HG03457 (cell line): ENCODE data around the gene ZMIZ1.
A peak's percentile ranks its signal among the peaks of the same experiment; 100 is the strongest.

Experiments used
- ATAC-seq: cut with Tn5 transposase; IDR thresholded peaks from one replicate; pipeline ENCODE4 v1.9.1; 2021; ENCODE audit warnings: moderate number of reproducible peaks; ENCODE audit not compliant: unreplicated experiment

Gene ZMIZ1

DNA sequence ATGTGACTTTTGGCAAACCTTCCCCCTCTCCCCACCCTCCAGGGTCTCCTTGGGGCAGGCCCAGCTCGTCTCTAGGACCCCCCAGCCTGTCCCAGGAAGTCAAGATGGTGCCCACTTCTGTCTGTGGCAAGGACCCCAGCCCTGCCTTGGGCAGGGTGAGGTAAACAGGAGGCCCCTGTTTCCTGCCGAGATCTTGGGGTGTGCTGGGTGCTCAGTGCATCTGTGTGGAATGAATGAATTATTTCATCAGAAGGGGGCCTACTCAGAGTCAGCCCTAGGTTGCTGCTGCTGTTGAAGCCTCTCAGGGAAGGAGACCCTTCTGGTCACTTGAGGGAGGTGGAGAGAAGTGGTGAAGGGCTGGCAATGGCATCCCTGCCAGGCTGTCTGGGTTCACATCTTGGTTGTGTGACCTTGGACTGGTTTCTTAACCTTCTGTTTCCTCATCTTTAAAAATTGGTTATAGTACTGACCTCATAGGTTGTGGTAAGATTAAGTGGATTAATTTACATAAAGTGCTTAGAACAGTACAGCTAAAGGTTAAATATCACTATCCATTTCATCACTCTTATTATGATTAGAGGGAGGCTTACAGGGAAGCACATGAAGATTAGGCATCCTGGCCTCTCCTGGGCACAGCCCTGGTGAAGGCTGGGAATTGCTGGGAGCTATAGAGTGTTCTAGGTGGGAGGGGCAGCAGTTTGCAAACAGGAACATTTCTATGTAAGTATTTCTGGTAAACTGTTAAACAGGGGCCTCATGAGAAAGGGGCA is 67.7 kb downstream of the ZMIZ1 start:
- ATAC-seq: no peak

DNA sequence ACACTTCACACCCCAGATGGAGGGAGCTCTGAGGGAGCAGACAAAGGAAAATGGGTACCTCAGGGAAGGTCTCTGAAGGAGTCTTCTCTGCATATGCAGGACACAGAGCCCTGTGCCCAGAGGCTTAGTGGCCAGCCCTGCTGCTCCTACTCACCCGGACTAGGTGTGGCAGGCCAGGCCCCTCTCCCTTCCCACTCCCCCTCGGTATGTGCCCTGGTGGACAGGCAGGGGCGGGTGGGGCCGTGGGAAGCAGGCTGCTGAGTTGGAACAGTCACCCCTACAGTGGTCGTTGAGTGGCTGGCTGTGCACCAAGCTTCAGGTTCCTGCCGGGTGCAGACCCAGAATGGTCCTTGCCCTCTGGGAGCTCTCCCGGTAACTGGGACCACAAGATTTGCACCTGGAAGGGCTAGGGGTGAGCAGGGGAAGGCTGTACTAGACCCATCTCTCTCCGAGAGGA is 68.6 kb downstream of the ZMIZ1 start:
- ATAC-seq: peak; percentile 6

DNA sequence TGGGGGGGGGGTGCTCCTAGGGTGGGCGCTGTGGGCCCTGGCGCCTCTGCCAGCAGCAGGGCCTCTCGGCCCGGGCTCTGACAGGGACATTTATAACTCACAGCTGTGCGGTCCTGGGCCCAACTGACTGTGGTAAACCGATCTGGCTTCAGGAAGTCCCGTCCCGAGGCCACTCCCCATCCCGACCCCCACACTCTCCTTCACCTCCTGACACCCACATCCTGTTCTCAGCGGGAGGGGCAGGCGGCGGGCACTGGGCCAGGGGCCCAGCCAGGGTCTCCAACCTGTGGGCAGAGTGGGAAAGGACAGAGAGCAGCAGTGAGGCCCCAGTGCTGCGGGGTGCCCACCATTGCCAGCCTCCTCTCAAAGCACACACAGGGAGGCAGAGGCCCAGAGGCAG is 69.1 kb downstream of the ZMIZ1 start:
- peak; percentile 81 for ATAC-seq

DNA sequence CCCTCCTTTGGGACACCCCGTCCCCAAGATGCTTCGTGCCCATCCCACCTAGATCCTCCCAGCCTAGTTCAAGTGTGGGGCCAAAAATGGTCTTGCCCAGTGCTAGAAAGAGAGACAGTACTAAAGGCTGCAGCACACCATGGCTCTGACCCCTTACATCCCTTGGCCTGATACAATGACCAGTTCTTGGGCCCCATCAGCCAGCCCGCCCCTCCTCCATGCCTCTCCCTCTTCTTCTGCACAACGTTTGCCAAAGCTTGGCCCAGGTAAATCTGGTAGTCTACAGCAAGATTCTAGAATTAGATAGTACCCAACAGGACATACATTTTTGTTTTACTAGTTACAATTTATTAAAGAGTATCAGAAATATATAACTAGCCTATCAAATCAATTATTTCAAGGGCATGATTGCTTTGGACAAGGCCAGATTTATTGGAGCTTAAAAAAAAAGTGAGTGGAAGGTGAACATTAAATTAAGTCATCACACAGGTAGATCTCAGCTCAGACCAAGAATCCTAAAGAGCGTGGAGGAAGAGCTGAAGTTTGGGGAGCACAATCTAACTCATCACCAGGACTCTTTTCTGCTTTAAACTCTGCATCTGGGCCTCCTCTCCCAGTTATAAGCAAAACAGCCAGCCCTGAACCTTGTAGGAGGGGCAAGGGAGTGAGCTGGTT is 69.8 kb downstream of the ZMIZ1 start:
- no peak for ATAC-seq

DNA sequence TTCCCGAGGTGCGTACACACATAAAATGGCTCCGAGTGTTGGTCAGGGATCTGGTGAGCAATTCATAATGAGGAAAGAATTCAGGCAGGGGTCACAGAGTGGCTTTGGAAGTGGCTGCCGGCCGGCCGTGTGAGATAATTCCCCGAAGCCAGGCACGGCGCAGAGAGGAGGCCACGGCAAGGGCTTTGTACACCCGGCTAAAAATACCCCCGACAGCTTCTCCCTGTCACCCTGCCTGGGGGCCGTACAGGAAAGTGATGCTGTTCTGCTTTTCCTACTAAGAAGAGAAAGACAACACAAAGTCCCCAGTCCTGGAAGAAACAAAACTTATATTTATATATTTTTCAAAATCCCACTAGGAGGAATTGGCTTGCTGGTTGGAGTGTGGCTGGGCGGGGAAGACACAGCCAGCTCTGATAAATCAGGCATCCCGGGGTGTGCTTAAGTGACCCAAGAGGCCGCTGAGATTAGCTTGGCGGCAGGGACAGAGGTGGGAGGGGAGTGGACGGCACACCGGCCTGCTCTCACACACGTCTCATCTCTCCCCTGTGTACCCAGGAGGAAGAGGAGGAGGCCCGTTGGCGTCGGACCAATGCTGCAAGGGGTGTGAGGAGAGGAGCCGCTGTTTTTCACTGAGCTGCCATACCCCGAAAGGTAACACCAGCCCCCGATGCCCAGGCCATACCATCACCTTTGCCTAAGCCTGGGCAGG is 70.5 kb downstream of the ZMIZ1 start:
- no peak for ATAC-seq

DNA sequence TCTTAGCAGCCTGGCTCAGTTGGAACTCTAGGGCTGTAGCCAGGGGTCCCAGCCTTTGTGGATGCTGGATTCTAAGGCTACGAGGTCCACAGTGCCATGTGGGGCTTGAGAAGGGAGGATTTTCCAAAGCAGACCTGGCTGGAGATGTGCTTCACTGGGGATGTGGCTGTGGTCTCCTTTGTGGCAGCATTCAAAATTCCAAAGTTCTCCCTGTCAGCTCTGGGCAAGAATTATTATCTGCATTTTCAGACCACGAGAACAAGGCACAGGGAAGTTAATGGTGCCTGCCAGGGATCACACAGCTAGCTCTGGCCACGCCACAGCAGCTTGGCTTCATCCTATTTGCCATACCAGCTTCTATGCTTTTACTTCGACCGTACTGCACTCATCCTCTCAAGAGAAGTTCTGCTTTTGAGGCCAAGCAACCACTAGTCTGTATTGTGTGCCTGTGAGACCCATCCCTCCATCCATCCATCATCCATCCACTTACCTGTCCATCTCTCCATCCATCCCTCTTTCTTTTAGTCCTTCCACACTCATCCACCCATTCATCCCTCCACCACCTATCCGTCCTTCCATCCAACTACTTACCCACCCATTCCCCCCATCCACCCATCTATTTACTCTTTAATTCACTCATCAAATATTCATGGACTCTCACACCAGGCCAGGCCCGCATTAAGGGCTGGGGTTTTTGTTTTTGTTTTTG is 71.5 kb downstream of the ZMIZ1 start:
- ATAC-seq: no peak

DNA sequence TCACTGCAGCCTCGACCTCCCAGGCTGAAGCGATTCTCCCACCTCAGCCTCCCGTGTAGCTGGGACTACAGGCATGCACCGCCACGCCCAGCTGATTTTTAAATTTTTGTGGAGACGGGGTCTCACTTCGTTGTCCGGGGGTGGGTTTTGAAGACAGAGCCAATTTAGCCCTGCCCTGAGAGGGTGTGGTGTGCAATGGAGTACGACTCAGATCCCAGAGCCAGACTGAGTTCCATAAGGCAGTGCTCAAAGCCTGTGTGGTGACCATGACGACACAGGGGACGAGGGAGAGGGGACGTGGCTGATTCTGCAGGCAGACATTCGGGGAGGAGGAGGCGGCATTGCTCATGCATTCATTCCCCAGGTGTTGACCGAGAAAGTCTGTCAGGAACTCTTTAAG is 72.1 kb downstream of the ZMIZ1 start:
- no peak for ATAC-seq

DNA sequence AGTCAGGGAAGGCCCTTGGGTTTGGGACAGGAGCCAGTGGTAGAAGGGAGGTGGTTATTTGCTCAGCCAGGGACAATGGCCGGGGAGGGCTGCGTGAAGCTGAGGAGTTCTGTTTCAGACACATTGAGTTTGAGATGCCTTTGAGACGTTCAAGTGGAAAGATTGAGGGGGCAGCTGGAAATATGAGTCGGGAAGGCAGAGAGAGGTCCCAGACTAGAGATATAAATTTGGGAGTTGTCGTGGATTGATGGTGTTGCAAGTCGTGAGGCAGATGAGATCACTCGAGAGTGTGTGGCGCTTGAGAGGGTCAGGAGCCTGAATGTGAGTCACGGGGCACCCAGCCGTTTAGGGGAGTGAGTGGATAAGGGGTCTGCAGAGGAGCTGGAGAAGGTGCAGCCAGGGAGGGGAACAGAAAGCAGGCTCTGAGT is 73.3 kb downstream of the ZMIZ1 start:
- ATAC-seq: no peak

DNA sequence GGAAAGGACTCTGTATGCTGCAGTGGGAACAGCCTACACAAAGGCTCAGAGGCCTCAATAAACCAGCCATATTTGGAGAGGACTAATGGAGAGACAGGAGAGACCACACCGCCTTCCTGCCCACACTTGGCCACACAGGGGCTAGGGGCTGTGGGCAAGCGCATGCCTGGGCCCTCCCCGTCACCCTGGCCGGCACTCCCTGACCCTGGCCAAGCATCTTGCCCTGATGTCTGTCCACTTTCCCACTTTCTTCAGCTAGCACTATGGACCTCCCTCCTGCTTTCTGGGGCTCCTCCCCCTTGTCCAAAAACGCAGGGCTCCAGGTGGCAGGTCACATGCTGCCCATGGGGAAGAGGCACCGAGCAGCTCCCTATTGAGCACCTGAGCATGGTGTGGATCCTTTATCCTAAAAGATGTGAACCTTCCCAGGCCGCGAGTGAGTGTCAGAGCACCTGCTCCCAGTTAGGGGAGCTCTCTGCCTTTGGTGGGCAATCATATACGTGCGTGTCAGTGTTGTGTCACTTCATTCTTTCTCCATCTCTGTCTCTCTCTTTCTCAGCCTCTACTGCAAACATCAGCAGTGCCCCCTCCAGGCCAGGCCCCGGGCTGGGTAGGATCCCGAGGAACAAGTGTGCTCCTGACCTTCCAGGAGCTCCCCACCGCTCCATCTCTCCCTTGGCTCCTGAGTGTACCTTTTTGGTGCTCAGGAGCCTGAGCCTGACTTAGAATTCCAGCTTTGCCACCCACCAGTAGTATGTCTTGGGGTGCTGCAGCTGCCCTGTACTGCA is 74.0 kb downstream of the ZMIZ1 start:
- ATAC-seq: no peak

DNA sequence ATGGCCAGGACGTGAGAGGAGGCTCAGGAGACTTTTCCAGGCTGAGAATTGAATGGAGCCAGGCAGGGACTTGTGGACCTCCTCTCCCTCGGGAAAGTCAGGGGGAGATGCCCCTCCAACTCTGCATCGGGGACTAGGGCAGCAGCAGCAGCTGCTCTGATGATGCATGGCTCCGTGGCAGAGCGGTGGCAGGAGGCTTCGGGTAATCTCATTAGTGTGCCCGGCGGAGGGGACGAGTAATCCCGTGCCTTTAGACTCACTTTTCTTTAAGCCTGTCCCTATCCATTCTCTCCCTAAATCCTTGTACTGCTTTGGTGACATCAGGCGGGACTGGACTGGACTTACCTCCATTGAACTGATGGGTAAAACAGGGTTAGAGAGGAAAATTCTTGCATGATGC is 75.1 kb downstream of the ZMIZ1 start:
- no peak for ATAC-seq

DNA sequence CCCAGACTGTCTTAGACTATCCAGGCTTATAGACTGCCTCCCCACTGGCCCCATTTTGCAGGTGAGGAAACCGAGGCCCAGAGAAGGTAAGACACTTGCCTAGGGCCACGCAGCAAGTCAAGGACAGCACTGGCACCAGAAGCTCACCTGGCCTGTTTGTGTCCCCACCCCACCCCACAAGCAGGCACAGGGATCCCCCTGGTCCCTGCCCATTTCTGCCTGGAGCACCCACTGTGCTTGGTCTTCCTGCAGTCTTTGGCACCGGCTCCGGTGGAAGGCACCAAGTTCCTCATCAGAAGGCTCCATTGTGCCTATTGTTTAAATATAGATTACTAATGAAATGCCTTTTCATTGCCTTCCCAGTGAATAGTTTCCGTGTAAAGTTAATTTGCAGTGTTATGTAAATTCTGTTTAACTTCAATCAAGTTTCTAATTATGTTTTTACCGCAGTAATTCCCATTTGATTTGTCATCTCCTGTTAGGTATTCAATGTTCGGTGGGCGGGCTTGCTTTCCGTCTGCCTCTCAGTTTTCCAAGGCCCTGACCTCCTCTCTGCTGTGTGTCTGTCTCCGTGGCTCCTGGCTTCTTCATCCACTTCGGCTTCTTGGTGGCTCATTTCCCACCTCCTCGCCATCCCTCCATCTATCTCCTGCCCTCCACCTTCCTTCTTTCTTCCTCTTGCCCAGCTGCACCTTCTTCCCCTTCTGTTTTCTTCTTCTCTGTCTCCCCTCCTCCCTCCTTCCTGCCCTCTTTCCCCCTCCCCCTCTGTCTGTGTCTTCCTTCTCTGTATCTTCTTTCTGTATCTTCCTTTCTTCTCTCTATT is 75.8 kb downstream of the ZMIZ1 start:
- no peak for ATAC-seq

DNA sequence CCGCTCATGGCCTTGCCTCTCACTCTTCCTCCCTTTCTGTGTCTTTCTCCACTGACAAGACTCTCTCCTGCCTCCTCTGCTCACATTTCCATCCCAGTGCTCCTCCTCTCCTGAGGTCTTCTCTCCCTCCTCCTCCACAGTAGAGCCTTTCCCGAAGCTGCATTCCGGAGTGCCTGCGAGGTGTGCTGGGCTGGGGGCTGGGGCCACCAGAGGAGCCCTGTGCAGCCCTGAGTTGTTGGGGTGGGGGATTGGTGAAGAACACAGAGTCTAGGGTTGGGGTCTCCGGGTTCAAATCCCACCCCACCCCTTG is 76.4 kb downstream of the ZMIZ1 start:
- no peak for ATAC-seq

DNA sequence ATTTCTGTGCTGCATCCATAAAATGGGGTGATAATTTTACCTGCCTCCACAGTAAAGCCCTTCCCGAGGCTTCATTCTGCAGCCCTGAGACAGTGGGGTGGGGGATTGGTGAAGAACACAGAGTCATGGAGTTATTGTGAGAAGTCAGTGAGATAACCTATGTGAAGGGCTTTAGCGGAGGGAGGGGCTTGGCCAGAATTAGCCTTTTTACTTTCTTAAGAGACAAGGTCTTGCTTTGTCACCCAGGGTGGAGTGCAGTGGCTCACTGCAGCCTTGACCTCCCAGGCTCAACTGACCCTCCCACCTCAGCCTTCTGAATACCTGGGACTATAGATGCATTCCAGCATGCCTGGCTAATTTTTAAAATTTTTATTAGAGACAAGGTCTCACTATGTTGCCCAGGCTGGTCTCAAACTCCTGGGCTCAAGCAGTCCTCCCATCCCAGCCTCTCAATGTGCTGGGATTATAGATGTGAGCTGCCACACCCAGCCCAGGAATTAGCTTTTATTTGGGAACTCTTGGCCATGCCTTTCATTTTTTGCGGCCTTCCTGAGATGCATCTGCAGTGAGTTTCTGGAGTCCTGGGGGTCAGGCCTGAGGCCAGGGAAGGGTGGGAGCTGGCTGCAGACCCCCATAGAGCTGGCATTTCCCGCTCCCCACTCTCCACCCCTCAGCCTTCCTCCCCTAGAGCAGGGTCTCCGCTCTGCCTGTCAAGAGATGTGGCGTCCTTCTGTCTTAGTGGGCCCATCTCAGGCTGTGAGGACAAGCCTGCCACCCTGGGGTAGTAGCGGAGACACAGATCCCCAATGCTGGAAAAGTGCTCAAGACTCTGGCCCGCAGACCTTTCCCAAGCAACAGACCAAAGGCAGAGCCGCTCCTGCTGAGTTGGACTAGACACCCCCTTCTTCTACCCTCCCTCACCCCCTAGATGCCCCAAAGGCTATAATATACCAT is 77.0 kb downstream of the ZMIZ1 start:
- no peak for ATAC-seq

DNA sequence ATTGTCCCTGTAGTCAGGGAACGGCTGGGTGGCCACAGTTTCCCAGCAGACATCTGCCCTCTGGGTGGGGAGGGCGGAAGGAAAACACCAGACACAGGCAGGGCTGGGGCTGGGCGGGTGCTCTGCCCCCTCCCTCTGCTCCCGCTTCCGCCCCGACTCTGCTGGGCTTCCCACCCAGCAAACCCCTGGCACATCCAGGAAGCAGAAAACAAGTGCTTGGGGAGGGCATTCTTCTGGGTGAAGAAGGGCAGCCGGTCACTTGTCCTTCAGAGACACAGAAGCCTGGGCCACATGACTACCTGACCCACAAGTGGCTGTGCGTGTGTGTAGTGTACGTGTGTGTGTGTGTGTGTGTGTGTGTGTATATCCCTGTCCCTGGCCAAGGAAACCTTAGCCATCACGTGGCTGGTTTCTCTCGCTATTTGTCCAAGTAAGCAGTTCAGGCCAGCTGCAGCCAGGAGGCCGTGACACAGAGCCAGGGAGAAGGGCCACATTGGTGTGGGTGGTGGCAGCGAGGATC is 77.9 kb downstream of the ZMIZ1 start:
- no peak for ATAC-seq

DNA sequence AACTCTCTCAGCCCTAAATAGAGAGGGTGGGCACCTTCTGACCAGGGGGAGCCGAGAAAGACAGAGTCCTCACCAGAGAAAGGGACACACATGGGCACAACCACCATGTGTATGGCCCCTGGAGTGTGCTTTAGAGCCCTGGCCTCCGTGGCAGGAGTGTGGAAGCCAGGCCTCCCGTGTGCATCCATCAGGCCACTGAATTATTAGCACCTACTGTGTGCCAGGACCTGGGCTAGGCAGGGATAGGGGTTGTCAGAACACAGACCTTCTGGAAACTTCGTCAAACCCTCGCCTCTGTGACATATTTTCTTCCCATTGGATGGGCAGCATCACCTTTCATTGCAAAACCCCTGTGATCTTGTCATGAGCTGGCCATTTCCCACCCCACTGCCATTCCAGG is 78.5 kb downstream of the ZMIZ1 start:
- no peak for ATAC-seq

DNA sequence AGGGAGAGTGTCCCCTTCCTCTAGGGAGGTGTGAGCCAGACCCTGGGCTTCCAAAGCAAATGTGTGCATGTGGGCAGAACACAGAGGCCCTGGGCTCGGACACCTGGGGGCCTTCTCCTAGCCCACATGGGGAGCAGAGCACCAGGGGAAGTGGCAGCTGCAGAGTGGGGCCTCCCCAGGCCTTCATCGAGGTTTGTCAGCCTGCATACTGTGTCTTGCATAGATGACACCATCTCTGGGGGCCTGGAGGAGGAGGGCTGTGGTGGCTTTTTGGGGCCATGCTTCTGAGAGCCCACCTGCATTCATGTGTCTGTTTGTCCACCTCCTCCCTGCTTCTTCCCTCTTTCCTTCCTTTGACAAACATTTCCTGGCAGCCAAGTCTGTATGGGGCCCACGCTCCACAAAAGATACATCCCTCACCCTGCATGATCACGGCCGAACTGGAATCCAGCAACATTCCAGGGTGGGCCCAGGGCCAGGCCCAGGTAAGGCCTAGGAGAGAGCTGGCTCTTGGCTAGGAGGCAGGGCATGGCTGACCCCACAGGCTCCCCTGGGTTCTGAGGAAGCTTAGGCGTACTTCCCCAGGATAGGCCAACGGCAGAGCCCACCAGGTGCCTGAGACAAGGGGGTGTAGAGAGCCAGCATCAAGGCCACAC is 79.2 kb downstream of the ZMIZ1 start:
- ATAC-seq: no peak

DNA sequence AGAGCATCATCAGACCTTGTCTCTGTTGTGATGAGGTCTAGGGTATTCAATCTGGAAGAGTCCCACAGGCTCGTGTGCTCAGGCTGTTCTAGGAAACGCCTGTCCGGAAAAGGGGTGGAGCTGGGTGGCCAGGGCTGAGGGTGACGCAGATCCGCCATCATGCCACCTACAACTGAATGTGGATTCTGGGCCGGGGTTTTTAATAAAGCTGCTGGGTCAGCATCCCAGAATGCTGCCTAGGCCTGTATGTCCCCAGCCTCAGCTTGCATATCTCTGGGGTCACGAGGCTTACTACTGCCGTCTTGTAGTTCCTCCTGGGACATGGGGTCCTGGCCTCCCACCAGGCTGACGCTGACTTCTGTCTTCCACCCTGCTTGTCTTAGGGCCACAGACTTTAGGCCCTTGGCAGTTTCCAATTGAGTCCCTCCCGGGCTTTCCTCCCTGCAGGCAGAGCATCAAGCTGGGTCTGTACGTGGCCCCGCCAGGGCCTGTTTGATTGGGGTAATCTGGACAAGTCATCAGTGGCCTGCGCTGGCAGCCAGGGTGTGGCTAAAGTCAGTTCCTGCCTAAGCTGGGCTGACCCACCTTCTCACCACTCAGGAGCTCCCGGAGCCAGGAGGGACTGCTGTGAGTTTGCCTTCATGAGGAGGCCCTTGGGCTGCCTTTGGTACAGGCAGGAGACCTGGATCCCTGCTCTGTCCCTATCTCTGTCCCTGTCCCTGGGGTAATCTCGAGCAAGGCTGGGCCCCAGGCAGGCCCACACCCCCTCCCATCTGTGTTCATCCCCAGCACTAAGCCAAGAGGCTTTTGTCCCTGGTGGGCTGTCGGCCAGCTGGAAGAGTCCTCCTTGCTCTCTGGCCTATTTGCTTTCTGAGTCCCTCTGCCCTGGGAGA is 79.9 kb downstream of the ZMIZ1 start:
- ATAC-seq: no peak
